Measurements from ENCODE around the gene VTI1A.

- TF ChIP-seq CTCF (IDR thresholded peaks at IDR 0.05; ENCODE audit: poor library complexity) = no peak
- no peak for TF ChIP-seq EZH2phosphoT487 (IDR thresholded peaks at IDR 0.05; ENCODE audit: low read depth, severe bottlenecking, unreplicated experiment)
These were observed 265.5 kb downstream of the VTI1A start for GRCh38 chr10:112712536-112712935.
